ENCODE data around the gene CCDC63. TPM values are rescaled to one million over a fixed set of nuclear protein-coding genes. Genes with fewer than 3 reads are reported as not detected.

CCDC63 gene
- total RNA-seq, 2 donors from 2014 or later: not detected

Other genes with a start within 250 kb of the CCDC63 start
- 10 to 100 TPM; 40.9 to 42.0 TPM for gene TCTN1, start 232.9 kb upstream of the CCDC63 start, total RNA-seq
- gene HVCN1, start 157.9 kb upstream of the CCDC63 start, total RNA-seq: 10 to 100 TPM; 12.3 to 14.5 TPM
- 100 to 1,000 TPM in 1 of 2 donors, 10 to 100 TPM in 1; 76.4 to 105 TPM for gene PPP1CC, start 104.1 kb upstream of the CCDC63 start, total RNA-seq
- 1 to 10 TPM in 1 of 2 donors, under 1 TPM in 1; 0.81 to 1.9 TPM for gene MYL2, start 73.6 kb downstream of the CCDC63 start, total RNA-seq
- not detected for gene CUX2, start 187.2 kb downstream of the CCDC63 start, total RNA-seq

All from thoracic aorta (tissue), 2 donors.